ENCODE measurements around the gene CCL17.
A peak's percentile ranks its signal among the peaks of the same experiment; 100 is the strongest.
"Not testable (repeated sequence)": the region's sequence is repeated elsewhere in the genome, so short reads cannot be mapped to it uniquely, and the experiment has no call there.

CCL17 gene

GRCh38 chr16:57427307-57427706, 22.7 kb downstream of the CCL17 start:
- Histone ChIP-seq H3K9me3 (ENCODE audit: control insufficient read depth in 5 of 5, low read length in 5 of 5) (no peaks in the 10 kb centered on the region), H3K27ac (ENCODE audit: low read depth, low read length) (no peak overlapping the region), H3K36me3 (ENCODE audit: control insufficient read depth in 5 of 5, insufficient read depth in 5 of 5, low read length in 5 of 5) (peaks cover 11 to 57% (median 48%) of the 10 kb centered on the region in 5 donors), H3K4me3 (ENCODE audit: low read depth in 1 of 5, low read length in 5 of 5) (no peak overlapping the region), H3K4me1 (ENCODE audit: control insufficient read depth in 5 of 5, insufficient read depth in 5 of 5, low read length in 5 of 5) (peaks cover 0 to 16% (median 3%) of the 10 kb centered on the region in 5 donors), H3K9ac (ENCODE audit: low read length in 5 of 5) (no peak overlapping the region), H3K27me3 (ENCODE audit: control insufficient read depth in 5 of 5, insufficient read depth in 4 of 5, low read length in 5 of 5) (no peaks in the 10 kb centered on the region)

GRCh38 chr16:57427824-57428223, 23.3 kb downstream of the CCL17 start:
- no peak overlapping the region for H3K9ac ChIP-seq (ENCODE audit: low read length in 5 of 5)
- H3K36me3 ChIP-seq (ENCODE audit: control insufficient read depth in 5 of 5, insufficient read depth in 5 of 5, low read length in 5 of 5) = peaks cover 14 to 62% (median 54%) of the 10 kb centered on the region in 5 donors
- no peaks in the 10 kb centered on the region for H3K27me3 ChIP-seq (ENCODE audit: control insufficient read depth in 5 of 5, insufficient read depth in 4 of 5, low read length in 5 of 5)
- peaks cover 0 to 13% (median 2%) of the 10 kb centered on the region in 5 donors for H3K4me1 ChIP-seq (ENCODE audit: control insufficient read depth in 5 of 5, insufficient read depth in 5 of 5, low read length in 5 of 5)
- H3K4me3 ChIP-seq (ENCODE audit: low read depth in 1 of 5, low read length in 5 of 5) = no peak overlapping the region
- no peak overlapping the region for H3K27ac ChIP-seq (ENCODE audit: low read depth, low read length)
- no peaks in the 10 kb centered on the region for H3K9me3 ChIP-seq (ENCODE audit: control insufficient read depth in 5 of 5, low read length in 5 of 5)

GRCh38 chr16:57430955-57431354, 26.4 kb downstream of the CCL17 start:
- no peak overlapping the region for H3K9ac ChIP-seq (ENCODE audit: low read length in 5 of 5)
- no peaks in the 10 kb centered on the region for H3K4me1 ChIP-seq (ENCODE audit: control insufficient read depth in 5 of 5, insufficient read depth in 5 of 5, low read length in 5 of 5)
- no peak overlapping the region for H3K27ac ChIP-seq (ENCODE audit: low read depth, low read length)
- no peaks in the 10 kb centered on the region for H3K9me3 ChIP-seq (ENCODE audit: control insufficient read depth in 5 of 5, low read length in 5 of 5)
- H3K4me3 ChIP-seq (ENCODE audit: low read depth in 1 of 5, low read length in 5 of 5) = no peak overlapping the region
- H3K36me3 ChIP-seq (ENCODE audit: control insufficient read depth in 5 of 5, insufficient read depth in 5 of 5, low read length in 5 of 5) = peaks cover 29 to 93% (median 83%) of the 10 kb centered on the region in 5 donors
- no peaks in the 10 kb centered on the region for H3K27me3 ChIP-seq (ENCODE audit: control insufficient read depth in 5 of 5, insufficient read depth in 4 of 5, low read length in 5 of 5)

GRCh38 chr16:57432505-57432904, 27.9 kb downstream of the CCL17 start:
- H3K36me3 ChIP-seq (ENCODE audit: control insufficient read depth in 5 of 5, insufficient read depth in 5 of 5, low read length in 5 of 5) = peaks cover 32 to 90% (median 84%) of the 10 kb centered on the region in 5 donors

GRCh38 chr16:57432989-57433388, 28.4 kb downstream of the CCL17 start:
- Histone ChIP-seq H3K27me3 (ENCODE audit: control insufficient read depth in 5 of 5, insufficient read depth in 4 of 5, low read length in 5 of 5) (no peaks in the 10 kb centered on the region), H3K9me3 (ENCODE audit: control insufficient read depth in 5 of 5, low read length in 5 of 5) (no peaks in the 10 kb centered on the region), H3K9ac (ENCODE audit: low read length in 5 of 5) (no peak overlapping the region), H3K36me3 (ENCODE audit: control insufficient read depth in 5 of 5, insufficient read depth in 5 of 5, low read length in 5 of 5) (peaks cover 29 to 89% (median 82%) of the 10 kb centered on the region in 5 donors), H3K4me1 (ENCODE audit: control insufficient read depth in 5 of 5, insufficient read depth in 5 of 5, low read length in 5 of 5) (no peaks in the 10 kb centered on the region), H3K27ac (ENCODE audit: low read depth, low read length) (no peak overlapping the region), H3K4me3 (ENCODE audit: low read depth in 1 of 5, low read length in 5 of 5) (no peak overlapping the region)

More at GRCh38 chr16:57432505-57432904, 27.9 kb downstream of the CCL17 start:
- Histone ChIP-seq H3K9me3 (ENCODE audit: control insufficient read depth in 5 of 5, low read length in 5 of 5) (no peaks in the 10 kb centered on the region), H3K27ac (ENCODE audit: low read depth, low read length) (no peak overlapping the region), H3K4me1 (ENCODE audit: control insufficient read depth in 5 of 5, insufficient read depth in 5 of 5, low read length in 5 of 5) (no peaks in the 10 kb centered on the region), H3K4me3 (ENCODE audit: low read depth in 1 of 5, low read length in 5 of 5) (no peak overlapping the region), H3K9ac (ENCODE audit: low read length in 5 of 5) (no peak overlapping the region), H3K27me3 (ENCODE audit: control insufficient read depth in 5 of 5, insufficient read depth in 4 of 5, low read length in 5 of 5) (no peaks in the 10 kb centered on the region)

- Histone ChIP-seq H3K9me3 (ENCODE audit: control insufficient read depth in 5 of 5, low read length in 5 of 5) (no peaks in the 10 kb centered on the region), H3K27me3 (ENCODE audit: control insufficient read depth in 5 of 5, insufficient read depth in 4 of 5, low read length in 5 of 5) (no peaks in the 10 kb centered on the region), H3K4me1 (ENCODE audit: control insufficient read depth in 5 of 5, insufficient read depth in 5 of 5, low read length in 5 of 5) (no peaks in the 10 kb centered on the region), H3K27ac (ENCODE audit: low read depth, low read length) (no peak overlapping the region), H3K4me3 (ENCODE audit: low read depth in 1 of 5, low read length in 5 of 5) (no peak overlapping the region), H3K36me3 (ENCODE audit: control insufficient read depth in 5 of 5, insufficient read depth in 5 of 5, low read length in 5 of 5) (peaks cover 39 to 86% (median 78%) of the 10 kb centered on the region in 5 donors), H3K9ac (ENCODE audit: low read length in 5 of 5) (no peak overlapping the region)
Observed at GRCh38 chr16:57434003-57434402, 29.4 kb downstream of the CCL17 start.

GRCh38 chr16:57435838-57436237, 31.3 kb downstream of the CCL17 start:
- H3K4me3 ChIP-seq (ENCODE audit: low read depth in 1 of 5, low read length in 5 of 5) = no peak overlapping the region
- H3K4me1 ChIP-seq (ENCODE audit: control insufficient read depth in 5 of 5, insufficient read depth in 5 of 5, low read length in 5 of 5) = no peaks in the 10 kb centered on the region
- H3K36me3 ChIP-seq (ENCODE audit: control insufficient read depth in 5 of 5, insufficient read depth in 5 of 5, low read length in 5 of 5) = peaks cover 39 to 82% (median 74%) of the 10 kb centered on the region in 5 donors
- H3K27ac ChIP-seq (ENCODE audit: low read depth, low read length) = no peak overlapping the region
- no peaks in the 10 kb centered on the region for H3K27me3 ChIP-seq (ENCODE audit: control insufficient read depth in 5 of 5, insufficient read depth in 4 of 5, low read length in 5 of 5)
- peak overlapping the region in 1 of 5 donors; percentile 30 for H3K9ac ChIP-seq (ENCODE audit: low read length in 5 of 5)
- H3K9me3 ChIP-seq (ENCODE audit: control insufficient read depth in 5 of 5, low read length in 5 of 5) = peaks cover 0 to 4% (median 0%) of the 10 kb centered on the region in 5 donors

- H3K36me3 ChIP-seq (ENCODE audit: control insufficient read depth in 5 of 5, insufficient read depth in 5 of 5, low read length in 5 of 5) = peaks cover 14 to 44% (median 35%) of the 10 kb centered on the region in 5 donors
- H3K9me3 ChIP-seq (ENCODE audit: control insufficient read depth in 5 of 5, low read length in 5 of 5); H3K4me3 ChIP-seq (ENCODE audit: low read depth in 1 of 5, low read length in 5 of 5); H3K27ac ChIP-seq (ENCODE audit: low read depth, low read length); H3K9ac ChIP-seq (ENCODE audit: low read length in 5 of 5); H3K27me3 ChIP-seq (ENCODE audit: control insufficient read depth in 5 of 5, insufficient read depth in 4 of 5, low read length in 5 of 5); H3K4me1 ChIP-seq (ENCODE audit: control insufficient read depth in 5 of 5, insufficient read depth in 5 of 5, low read length in 5 of 5): not testable (repeated sequence)
Observed at GRCh38 chr16:57439947-57440346, 35.4 kb downstream of the CCL17 start.

- H3K4me1 ChIP-seq (ENCODE audit: control insufficient read depth in 5 of 5, insufficient read depth in 5 of 5, low read length in 5 of 5); H3K4me3 ChIP-seq (ENCODE audit: low read depth in 1 of 5, low read length in 5 of 5); H3K9ac ChIP-seq (ENCODE audit: low read length in 5 of 5); H3K27ac ChIP-seq (ENCODE audit: low read depth, low read length); H3K9me3 ChIP-seq (ENCODE audit: control insufficient read depth in 5 of 5, low read length in 5 of 5); H3K27me3 ChIP-seq (ENCODE audit: control insufficient read depth in 5 of 5, insufficient read depth in 4 of 5, low read length in 5 of 5): not testable (repeated sequence)
- H3K36me3 ChIP-seq (ENCODE audit: control insufficient read depth in 5 of 5, insufficient read depth in 5 of 5, low read length in 5 of 5) = peaks cover 14 to 38% (median 30%) of the 10 kb centered on the region in 5 donors
Observed at GRCh38 chr16:57440551-57440950, 36.0 kb downstream of the CCL17 start.

GRCh38 chr16:57444711-57445110, 40.1 kb downstream of the CCL17 start:
- no peaks in the 10 kb centered on the region for H3K27me3 ChIP-seq (ENCODE audit: control insufficient read depth in 5 of 5, insufficient read depth in 4 of 5, low read length in 5 of 5)
- peaks cover 0 to 4% (median 0%) of the 10 kb centered on the region in 5 donors for H3K9me3 ChIP-seq (ENCODE audit: control insufficient read depth in 5 of 5, low read length in 5 of 5)
- H3K36me3 ChIP-seq (ENCODE audit: control insufficient read depth in 5 of 5, insufficient read depth in 5 of 5, low read length in 5 of 5) = peaks cover 0 to 11% (median 3%) of the 10 kb centered on the region in 5 donors
- no peak overlapping the region for H3K4me3 ChIP-seq (ENCODE audit: low read depth in 1 of 5, low read length in 5 of 5)
- peaks cover 5 to 28% (median 23%) of the 10 kb centered on the region in 5 donors for H3K4me1 ChIP-seq (ENCODE audit: control insufficient read depth in 5 of 5, insufficient read depth in 5 of 5, low read length in 5 of 5)
- H3K27ac ChIP-seq (ENCODE audit: low read depth, low read length) = no peak overlapping the region
- peak overlapping the region in 1 of 5 donors; percentile 35 for H3K9ac ChIP-seq (ENCODE audit: low read length in 5 of 5)
